H1 (cell line): Measurements from ENCODE around the gene TRAIP. TPM values are rescaled to one million over a fixed set of nuclear protein-coding genes. Genes with fewer than 3 reads are reported as not detected.

ENCODE experiments used
- CTCF ChIA-PET: fragments of 300-600 bp; sonication (Branson Sonifier 250); formaldehyde crosslinking; loops from one replicate; lab custom pipeline; 2021; ENCODE audit not compliant: partially characterized antibody; lab: Charles Lee
- POLR2A ChIA-PET: fragments of 300-600 bp; sonication (Branson Sonifier 250); formaldehyde crosslinking; loops from one replicate; lab custom pipeline; 2021; ENCODE audit warnings: inconsistent platforms; ENCODE audit not compliant: partially characterized antibody; lab: Charles Lee
- DNase-seq, 2 experiments: peaks; one replicate each; pipeline versions ENCODE4 v3.0.0 to v3.0.0-alpha.2; 2010 to 2022; ENCODE audit warnings: low spot score in 2 of 2, low read depth in 1 of 2, mixed read lengths in 1 of 2
- FAIRE-seq: peaks from 2 replicates; lab custom pipeline; 2011; peaks lifted over from hg19 to GRCh38; lab: Jason Lieb, UNC
- H2AFZ ChIP-seq: 2 replicates; pipeline ENCODE4 v1.8.1; 2012; ENCODE audit warnings: low read length, inconsistent platforms
- H2AK5ac ChIP-seq: 2 replicates; pipeline ENCODE4 v1.6.1; 2013; ENCODE audit warnings: low read depth, low read length
- H2BK120ac ChIP-seq: replicated peaks from 2 replicates; pipeline ENCODE3; 2013; ENCODE audit warnings: low read depth, low read length, inconsistent platforms
- H2BK12ac ChIP-seq: 2 replicates; pipeline ENCODE4 v1.6.1; 2013; ENCODE audit warnings: low read depth, low read length
- H2BK15ac ChIP-seq: 2 replicates; pipeline ENCODE4 v1.6.1; 2013; ENCODE audit warnings: low read length
- H2BK20ac ChIP-seq: 2 replicates; pipeline ENCODE4 v1.6.1; 2013; ENCODE audit warnings: low read length
- H2BK5ac ChIP-seq: 2 replicates; pipeline ENCODE4 v1.6.1; 2013; ENCODE audit warnings: low read depth, low read length
- H3K14ac ChIP-seq: 2 replicates; pipeline ENCODE4 v1.6.1; 2013; ENCODE audit warnings: inconsistent platforms; ENCODE audit not compliant: insufficient read length
- H3K18ac ChIP-seq: 2 replicates; pipeline ENCODE4 v1.6.1; 2013; ENCODE audit warnings: low read length; ENCODE audit errors: extremely low read depth
- H3K23ac ChIP-seq: 2 replicates; pipeline ENCODE4 v1.6.1; 2013; ENCODE audit warnings: inconsistent platforms; ENCODE audit not compliant: insufficient read length
- H3K23me2 ChIP-seq: 2 replicates; pipeline ENCODE4 v1.6.1; 2013; ENCODE audit warnings: low read depth, low read length
- H3K27ac ChIP-seq: 2 replicates; pipeline ENCODE4 v1.6.1; 2011; ENCODE audit warnings: low read depth, low read length, inconsistent platforms
- H3K27me3 ChIP-seq, 4 experiments: replicated peaks in 1 of 4; 1 replicate in 1 of 4; 2 replicates in 3 of 4; pipeline versions ENCODE4 v1.6.1 to v1.8.1; 2011 to 2013; ENCODE audit warnings: low read length in 3 of 4, mild to moderate bottlenecking in 3 of 4, inconsistent platforms in 2 of 4, mixed read lengths in 2 of 4, moderate library complexity in 1 of 4; ENCODE audit not compliant: control insufficient read depth in 3 of 4, insufficient read depth in 3 of 4; ENCODE audit errors: extremely low read depth in 1 of 4
- H3K36me3 ChIP-seq, 4 experiments: 2 replicates each; pipeline versions ENCODE4 v1.6.1 to v1.8.1; 2011 to 2013; ENCODE audit warnings: mild to moderate bottlenecking in 4 of 4, low read length in 3 of 4, moderate library complexity in 2 of 4, control low read depth in 1 of 4, inconsistent platforms in 1 of 4; ENCODE audit not compliant: insufficient read depth in 4 of 4, control insufficient read depth in 2 of 4
- H3K4ac ChIP-seq: replicated peaks from 2 replicates; pipeline ENCODE3; 2013; ENCODE audit warnings: low read length, low read depth, mixed read lengths, inconsistent platforms; ENCODE audit not compliant: insufficient read length
- H3K4me1 ChIP-seq, 4 experiments: replicated peaks in 1 of 4; 1 replicate in 1 of 4; 2 replicates in 3 of 4; pipeline versions ENCODE4 v1.6.1 to v1.8.1; 2011 to 2013; ENCODE audit warnings: low read length in 3 of 4, inconsistent platforms in 2 of 4, mixed read lengths in 1 of 4; ENCODE audit not compliant: insufficient read depth in 4 of 4, control insufficient read depth in 3 of 4
- H3K4me2 ChIP-seq, 2 experiments: 2 replicates each; pipeline versions ENCODE4 v1.6.1 to v1.8.1; 2011 to 2013; ENCODE audit warnings: low read depth in 2 of 2, low read length in 2 of 2, control low read depth in 1 of 2, inconsistent platforms in 1 of 2, mild to moderate bottlenecking in 1 of 2; ENCODE audit not compliant: insufficient read depth in 1 of 2
- H3K4me3 ChIP-seq, 4 experiments: fragments of 200-600, 300-600 bp in 1 of 4; sonication (generic), shearing (Covaris generic), sonication (Bioruptor Twin) in 1 of 4; 2 replicates each; pipeline versions ENCODE4 v1.5.1 to v1.8.1; 2011 to 2016; ENCODE audit warnings: low read length in 4 of 4, low read depth in 3 of 4, control low read depth in 2 of 4, inconsistent platforms in 2 of 4, mild to moderate bottlenecking in 2 of 4, mixed read lengths in 1 of 4, moderate library complexity in 1 of 4; ENCODE audit not compliant: insufficient read depth in 2 of 4; ENCODE audit errors: extremely low read depth in 1 of 4
- H3K56ac ChIP-seq: replicated peaks from 2 replicates; pipeline ENCODE3; 2013; ENCODE audit warnings: low read depth, mild to moderate bottlenecking, mixed read lengths, low read length, inconsistent platforms; ENCODE audit not compliant: insufficient read length
- H3K79me1 ChIP-seq: 2 replicates; pipeline ENCODE4 v1.6.1; 2013; ENCODE audit warnings: low read depth, low read length, control low read depth
- H3K79me2 ChIP-seq, 2 experiments: 2 replicates each; pipeline versions ENCODE4 v1.6.1 to v1.8.1; 2012 to 2013; ENCODE audit warnings: low read length in 2 of 2, mild to moderate bottlenecking in 2 of 2, inconsistent platforms in 1 of 2; ENCODE audit not compliant: insufficient read depth in 2 of 2, control insufficient read depth in 1 of 2
- H3K9ac ChIP-seq, 4 experiments: replicated peaks in 1 of 4; 1 replicate in 1 of 4; 2 replicates in 3 of 4; pipeline versions ENCODE4 v1.6.1 to v1.8.1; 2011 to 2013; ENCODE audit warnings: low read depth in 3 of 4, low read length in 3 of 4, control low read depth in 2 of 4, mild to moderate bottlenecking in 2 of 4, moderate library complexity in 2 of 4, inconsistent platforms in 1 of 4; ENCODE audit errors: extremely low read depth in 1 of 4
- H3K9me3 ChIP-seq, 2 experiments: 2 replicates each; pipeline versions ENCODE4 v1.6.1 to v1.8.1; 2012 to 2013; ENCODE audit warnings: mild to moderate bottlenecking in 2 of 2, moderate library complexity in 2 of 2, control low read depth in 1 of 2, inconsistent platforms in 1 of 2, low read depth in 1 of 2, low read length in 1 of 2, mixed read lengths in 1 of 2; ENCODE audit not compliant: insufficient read depth in 2 of 2
- H4K20me1 ChIP-seq, 2 experiments: replicated peaks in 1 of 2; 2 replicates each; pipeline versions ENCODE3 to v1.8.1; 2011 to 2013; ENCODE audit warnings: inconsistent platforms in 2 of 2, low read length in 2 of 2, mild to moderate bottlenecking in 1 of 2; ENCODE audit not compliant: insufficient read depth in 2 of 2, control insufficient read depth in 1 of 2
- H4K5ac ChIP-seq: 2 replicates; pipeline ENCODE4 v1.6.1; 2013; ENCODE audit warnings: low read length, low read depth, mixed read lengths, inconsistent platforms; ENCODE audit not compliant: insufficient read length
- H4K8ac ChIP-seq: 2 replicates; pipeline ENCODE4 v1.8.0; 2013; ENCODE audit warnings: mild to moderate bottlenecking, moderate library complexity, low read length, inconsistent platforms; ENCODE audit not compliant: insufficient read depth; ENCODE audit errors: extremely low read depth
- H4K91ac ChIP-seq: replicated peaks from 2 replicates; pipeline ENCODE3; 2013; ENCODE audit warnings: low read length, mixed read lengths, inconsistent platforms; ENCODE audit not compliant: insufficient read length
- CBX8 ChIP-seq: fragments of 300-800, 300-1000 bp; sonication (generic); IDR thresholded peaks from 2 replicates; pipeline ENCODE4 v1.7.1; 2016; ENCODE audit warnings: low read depth, low read length, borderline replicate concordance
- HDAC2 ChIP-seq, 2 experiments: fragments of 300-600 bp in 1 of 2; sonication (generic) in 1 of 2; IDR thresholded peaks; 2 replicates each; pipeline ENCODE4 v1.6.1; 2011 to 2012; ENCODE audit warnings: low read depth in 2 of 2, low read length in 2 of 2, mild to moderate bottlenecking in 2 of 2, moderate library complexity in 2 of 2, borderline replicate concordance in 1 of 2, inconsistent platforms in 1 of 2
- HDAC6 ChIP-seq: IDR thresholded peaks from one replicate; pipeline ENCODE4 v1.7.1; 2012; ENCODE audit warnings: low read depth, mild to moderate bottlenecking, inconsistent platforms, low read length, moderate library complexity
- KDM1A ChIP-seq: fragments of 200-600, 300-600 bp; sonication (generic); IDR thresholded peaks from 2 replicates; pipeline ENCODE4 v1.7.1; 2016; ENCODE audit warnings: mild to moderate bottlenecking, low read length, borderline replicate concordance
- KDM4A ChIP-seq: IDR thresholded peaks from one replicate; pipeline ENCODE4 v1.7.1; 2012; ENCODE audit warnings: low read depth, mild to moderate bottlenecking, moderate library complexity, low read length, inconsistent platforms; ENCODE audit not compliant: severe bottlenecking
- MAFK ChIP-seq: IDR thresholded peaks from 2 replicates; pipeline ENCODE4 v1.6.1; 2012; ENCODE audit warnings: low read depth, mild to moderate bottlenecking, improper control_type of control experiment, low read length
- PHF8 ChIP-seq: fragments of 200-600 bp; sonication (generic); conservative IDR thresholded peaks from 2 replicates; pipeline ENCODE4 v1.7.1; 2012; ENCODE audit warnings: low read depth, mild to moderate bottlenecking, inconsistent platforms, low read length, moderate library complexity
- POLR2AphosphoS5 ChIP-seq: IDR thresholded peaks from 2 replicates; pipeline ENCODE4 v1.6.1; 2011; ENCODE audit warnings: low read depth, low read length
- RXRA ChIP-seq: IDR thresholded peaks from 2 replicates; pipeline ENCODE4 v1.6.1; 2011; ENCODE audit warnings: low read depth, mild to moderate bottlenecking, low read length, moderate library complexity; ENCODE audit not compliant: insufficient read depth
- SP4 ChIP-seq: IDR thresholded peaks from 2 replicates; pipeline ENCODE4 v1.6.1; 2012; ENCODE audit warnings: low read length, inconsistent platforms
- TCF12 ChIP-seq: IDR thresholded peaks from 2 replicates; pipeline ENCODE4 v1.6.1; 2011; ENCODE audit warnings: low read depth, mild to moderate bottlenecking, low read length
- WGBS, 2 experiments: shearing (Covaris generic) in 1 of 2; methylation state at CpG; one replicate each; pipeline versions ENCODE4 v1.1.6 to v1.1.7; 2013 to 2015; ENCODE audit warnings: low lambda C conversion rate in 2 of 2, mixed read lengths in 2 of 2, inconsistent platforms in 1 of 2, low coverage in 1 of 2, missing lambda C conversion rate in 1 of 2; ENCODE audit not compliant: insufficient replicate concordance in 2 of 2, insufficient coverage in 1 of 2, insufficient read length in 1 of 2; ENCODE audit errors: extremely low coverage in 1 of 2, missing lambda C conversion rate in 1 of 2; 5-methylcytosine and 5-hydroxymethylcytosine counted together
- polyA plus RNA-seq, 7 experiments: library from polyadenylated mRNA; depleted of rRNA in 3 of 7; stranded (reverse) in 5 of 7; unstranded in 2 of 7; fragments of >200 nt in 5 of 7; fragments of 200-250 nt in 2 of 7; gene quantifications; 1 replicate in 5 of 7; 2 replicates in 1 of 7; 4 replicates in 1 of 7; pipeline versions ENCODE4 v1.2.1 to v1.2.3, GENCODE V29; 2011 to 2013; ENCODE audit warnings: missing spikeins in 2 of 7, mixed read lengths in 2 of 7
- total RNA-seq: library from RNA; stranded (reverse); fragmentation: NEBNext Ultra II Directional; extraction: Animal tissue kit (Norgen Biotek cat#: 25700); gene quantifications from 2 replicates; pipeline ENCODE4 v1.2.1, GENCODE V29; 2021

Gene TRAIP
- total and polyA plus RNA-seq, 2 of the 8 experiments (the other 6 are each of a cell fraction or from before 2014, with no cell fraction given): 27.7 to 28.1 TPM

DNA sequence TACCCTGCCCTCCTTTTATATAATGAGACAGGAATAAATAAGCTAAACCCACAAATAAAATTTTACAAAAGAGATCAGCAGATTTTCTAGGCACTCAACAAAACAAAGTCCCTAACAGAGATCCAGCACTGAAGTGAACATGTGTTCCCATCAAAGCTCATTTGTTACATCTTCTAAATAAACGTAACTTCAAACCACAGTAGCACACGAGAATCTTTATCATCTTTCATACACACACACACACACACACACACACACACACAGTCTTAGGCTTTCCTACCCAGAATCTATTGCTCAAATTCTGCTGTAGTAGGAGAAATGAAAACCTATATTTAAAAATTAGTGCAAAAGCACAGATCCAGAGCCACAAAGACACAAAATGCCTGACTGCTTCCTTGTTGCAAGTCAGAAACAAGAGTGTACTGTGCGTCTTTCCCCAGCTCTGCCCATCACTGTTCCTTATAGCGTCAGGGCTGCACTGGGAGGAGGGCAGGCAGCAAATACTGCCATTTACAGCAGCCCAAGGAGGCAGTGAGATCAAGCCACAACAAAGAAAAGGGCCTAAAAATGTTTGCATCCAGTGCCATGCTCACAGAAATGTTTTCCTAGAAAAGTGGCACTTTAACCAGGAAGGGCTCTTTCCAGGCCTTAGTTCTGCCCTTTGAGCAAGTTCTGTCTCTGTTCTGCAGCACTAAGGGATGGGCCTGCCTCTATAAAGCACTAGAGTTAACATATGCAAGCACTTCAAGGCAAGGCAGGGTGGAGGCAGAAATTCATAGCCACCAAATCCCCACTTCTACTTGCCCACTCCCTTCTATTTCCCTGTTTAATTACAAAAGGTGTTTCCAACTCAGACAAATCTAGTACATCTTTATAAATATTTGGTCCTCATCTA is 76.0 kb downstream of the TRAIP start:
- WGBS, 2 experiments: 89% methylated on average over 4 of the region's 4 CpGs; no CpG with 5 or more reads in 1 of the 2 experiments
- Histone ChIP-seq H3K4me1 (no peaks in the 10 kb centered on the region), H3K9ac (no peak overlapping the region), H3K4me2 (no peak overlapping the region), H4K5ac (no peak overlapping the region), H3K79me2 (peaks cover 0 to 77% of the 10 kb centered on the region in 2 experiments; a peak in 3 of 4 replicates), H3K36me3 (peaks cover 0 to 13% (median 3%) of the 10 kb centered on the region in 4 experiments; a peak in 5 of 8 replicates), H3K23ac (no peak overlapping the region), H2BK120ac (no peak overlapping the region), H4K20me1 (peaks cover 6 to 8% of the 10 kb centered on the region in 2 experiments), H4K91ac (no peak overlapping the region), H3K9me3 (no peaks in the 10 kb centered on the region), H2BK12ac (no peak overlapping the region), H2AFZ (no peak overlapping the region), H3K18ac (no peak overlapping the region), H3K14ac (no peak overlapping the region), H3K27ac (no peak overlapping the region), H3K56ac (no peak overlapping the region), H3K27me3 (no peaks in the 10 kb centered on the region), H3K4ac (no peak overlapping the region), H2BK20ac (no peak overlapping the region), H2BK5ac (no peak overlapping the region; the same call in 1 of the 2 replicates), H4K8ac (no peak overlapping the region; the same call in 1 of the 2 replicates), H2BK15ac (no peak overlapping the region), H3K4me3 (no peak overlapping the region), H2AK5ac (no peak overlapping the region), H3K23me2 (no peaks in the 10 kb centered on the region), H3K79me1 (peaks cover 15% of the 10 kb centered on the region)
- POLR2A ChIA-PET: interaction anchor here (0.6 to 3.3 kb wide), 5 partner anchors 11 to 179 kb away, joined by 3 to 8 read pairs (median 3); no protein-coding TSS in a partner anchor
- DNase-seq (no peak), FAIRE-seq (no peak)
- CTCF ChIA-PET: interaction anchor here (0.6 to 1.9 kb wide), 2 partner anchors 80 to 114 kb away, joined by 3 to 5 read pairs; no protein-coding TSS in a partner anchor
- TF ChIP-seq POLR2AphosphoS5: no peak
- TF ChIP-seq KDM1A: no peak
- TF ChIP-seq HDAC2 (IDR thresholded peaks at IDR 0.05; ENCODE audit: borderline replicate concordance in 1 of 2, low read depth in 2 of 2, low read length in 2 of 2): no peak
- no peak for TF ChIP-seq TCF12
- no peak for TF ChIP-seq RXRA
- no peak for TF ChIP-seq SP4
- TF ChIP-seq MAFK: no peak
- TF ChIP-seq PHF8: no peak
- TF ChIP-seq HDAC6: no peak
- TF ChIP-seq KDM4A: no peak
- no peak for TF ChIP-seq CBX8
